A673 (cell line): ENCODE results near the gene PARVA. TPM values are rescaled to one million over a fixed set of nuclear protein-coding genes. Genes with fewer than 3 reads are reported as not detected.

ENCODE experiments used
- BruUV-seq: library from RNA; stranded (reverse); fragments of 400-500 nt; replicated peaks from 2 replicates; lab custom pipeline; 2021; lab: Mats Ljungman, UMichigan
- CTCF ChIA-PET: fragments of 300-600 bp; sonication (Branson Sonifier 250); formaldehyde crosslinking; loops from one replicate; lab custom pipeline; 2022; ENCODE audit warnings: antibody characterized with exemption; lab: Charles Lee
- POLR2A ChIA-PET: fragments of 300-600 bp; sonication (Branson Sonifier 250); formaldehyde crosslinking; loops from one replicate; lab custom pipeline; 2022; ENCODE audit warnings: antibody characterized with exemption; ENCODE audit not compliant: low non-redundant PET; lab: Charles Lee
- DNase-seq: peaks from one replicate; pipeline ENCODE4 v3.0.0-alpha.2; 2015; ENCODE audit warnings: low spot score
- H3K27ac ChIP-seq: fragments of 200-600 bp; sonication (generic); 2 replicates; pipeline ENCODE4 v1.5.1; 2016; ENCODE audit warnings: mixed run types, low read depth, mild to moderate bottlenecking, mixed read lengths, antibody characterized with exemption, low read length; ENCODE audit not compliant: poor library complexity, severe bottlenecking
- H3K27me3 ChIP-seq: fragments of 200-600 bp; sonication (generic); replicated peaks from 2 replicates; pipeline ENCODE4 v1.6.1; 2017; ENCODE audit warnings: mixed run types, low read depth, mild to moderate bottlenecking, mixed read lengths, antibody characterized with exemption, low read length; ENCODE audit not compliant: insufficient read depth, poor library complexity
- H3K36me3 ChIP-seq: fragments of 200-600 bp; sonication (generic); 2 replicates; pipeline ENCODE4 v1.6.1; 2016; ENCODE audit warnings: mixed run types, mild to moderate bottlenecking, mixed read lengths, antibody characterized with exemption, low read length; ENCODE audit not compliant: insufficient read depth, poor library complexity, severe bottlenecking
- H3K4me1 ChIP-seq: fragments of 200-600 bp; sonication (generic); 2 replicates; pipeline ENCODE4 v1.6.1; 2017; ENCODE audit warnings: mixed run types, mild to moderate bottlenecking, mixed read lengths, antibody characterized with exemption, low read length; ENCODE audit not compliant: insufficient read depth, poor library complexity, severe bottlenecking
- H3K4me3 ChIP-seq: fragments of 200-600 bp; sonication (generic); 2 replicates; pipeline ENCODE4 v1.5.1; 2016; ENCODE audit warnings: low read depth, mixed run types, mild to moderate bottlenecking, mixed read lengths, low read length; ENCODE audit not compliant: poor library complexity, severe bottlenecking
- H3K9me3 ChIP-seq: fragments of 200-600 bp; sonication (generic); 2 replicates; pipeline ENCODE4 v1.6.1; 2016; ENCODE audit warnings: mixed run types, low read depth, mild to moderate bottlenecking, mixed read lengths, antibody characterized with exemption, low read length; ENCODE audit not compliant: poor library complexity, severe bottlenecking
- EZH2 ChIP-seq: fragments of 200-600 bp; sonication (generic); IDR thresholded peaks from 2 replicates; pipeline ENCODE4 v1.6.1; 2017; ENCODE audit warnings: borderline replicate concordance, low read depth, mild to moderate bottlenecking, mixed read lengths, antibody characterized with exemption, low read length; ENCODE audit not compliant: poor library complexity, severe bottlenecking
- intact Hi-C: fragments of 100-400 bp; cut with micrococcal nuclease; formaldehyde crosslinking; loops from one replicate; pipeline ENCODE4 v1.10.0; 2022; ENCODE audit not compliant: unreplicated experiment
- total RNA-seq: library from RNA; stranded (reverse); gene quantifications from 2 replicates; pipeline ENCODE4 v1.2.3, GENCODE V29; 2021
- TF ChIP-seq, protein P1 (sequence below): fragments of 300-800, 200-600 bp; sonication (generic); conservative IDR thresholded peaks from 2 replicates; pipeline ENCODE4 v1.5.1; 2017; ENCODE audit warnings: low read depth, mild to moderate bottlenecking, antibody characterized with exemption, low read length, moderate library complexity, mixed read lengths

The PARVA gene
- total RNA-seq, 1 experiment from 2014 or later, result 15.2 TPM

DNA sequence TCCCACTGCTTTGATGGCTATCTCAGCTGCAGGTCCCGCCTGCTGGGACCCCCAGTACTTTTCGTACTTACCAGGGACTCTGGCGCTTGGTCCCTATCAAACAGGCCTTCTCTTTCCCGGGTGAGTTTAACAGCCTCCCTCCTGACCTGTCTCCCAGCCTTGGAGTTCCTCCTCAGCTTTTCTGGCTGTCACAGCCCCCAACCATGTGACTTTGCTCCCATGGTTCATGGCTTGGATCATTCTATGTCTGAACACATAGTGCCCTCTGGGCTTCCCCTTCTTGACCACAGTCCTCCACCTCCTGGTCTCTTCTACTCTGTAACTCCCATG, 56.9 kb downstream of the PARVA start:
- Histone ChIP-seq H3K27me3 (no peaks in the 10 kb centered on the region), H3K36me3 (no peaks in the 10 kb centered on the region), H3K27ac (peak overlapping the region; percentile 76), H3K9me3 (no peaks in the 10 kb centered on the region), H3K4me1 (peaks cover 21% of the 10 kb centered on the region), H3K4me3 (no peak overlapping the region)
- intact Hi-C loops, result no loop called here
- no peak for DNase-seq
- CTCF ChIA-PET, result no interaction called here
- no peak for TF ChIP-seq EZH2
- TF ChIP-seq, protein P1, sequence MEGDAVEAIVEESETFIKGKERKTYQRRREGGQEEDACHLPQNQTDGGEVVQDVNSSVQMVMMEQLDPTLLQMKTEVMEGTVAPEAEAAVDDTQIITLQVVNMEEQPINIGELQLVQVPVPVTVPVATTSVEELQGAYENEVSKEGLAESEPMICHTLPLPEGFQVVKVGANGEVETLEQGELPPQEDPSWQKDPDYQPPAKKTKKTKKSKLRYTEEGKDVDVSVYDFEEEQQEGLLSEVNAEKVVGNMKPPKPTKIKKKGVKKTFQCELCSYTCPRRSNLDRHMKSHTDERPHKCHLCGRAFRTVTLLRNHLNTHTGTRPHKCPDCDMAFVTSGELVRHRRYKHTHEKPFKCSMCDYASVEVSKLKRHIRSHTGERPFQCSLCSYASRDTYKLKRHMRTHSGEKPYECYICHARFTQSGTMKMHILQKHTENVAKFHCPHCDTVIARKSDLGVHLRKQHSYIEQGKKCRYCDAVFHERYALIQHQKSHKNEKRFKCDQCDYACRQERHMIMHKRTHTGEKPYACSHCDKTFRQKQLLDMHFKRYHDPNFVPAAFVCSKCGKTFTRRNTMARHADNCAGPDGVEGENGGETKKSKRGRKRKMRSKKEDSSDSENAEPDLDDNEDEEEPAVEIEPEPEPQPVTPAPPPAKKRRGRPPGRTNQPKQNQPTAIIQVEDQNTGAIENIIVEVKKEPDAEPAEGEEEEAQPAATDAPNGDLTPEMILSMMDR, result no peak
- POLR2A ChIA-PET, result no interaction called here
- BruUV-seq, result no TSS peak

DNA sequence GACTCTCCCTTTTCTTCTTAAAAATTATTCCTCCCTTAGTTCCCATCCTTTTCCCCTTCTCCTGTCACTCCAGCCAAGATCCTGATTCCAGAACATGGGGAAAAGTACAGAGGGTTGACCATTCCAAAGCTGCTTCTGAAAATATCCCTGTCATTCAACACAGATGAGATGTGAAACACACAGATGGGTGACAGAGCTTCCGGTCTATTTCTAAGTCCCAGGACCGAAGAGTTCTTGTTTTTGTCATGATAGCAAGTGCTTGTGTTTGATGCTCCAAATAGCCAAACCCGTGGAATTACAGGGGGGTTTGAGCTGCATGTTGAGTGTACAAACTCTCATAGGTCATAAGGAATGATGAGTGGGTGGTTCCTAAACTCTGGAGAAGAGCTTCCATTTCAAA, 57.9 kb downstream of the PARVA start:
- no peaks in the 10 kb centered on the region for H3K27me3 ChIP-seq
- ChIA-PET POLR2A (no interaction called here), CTCF (no interaction called here)
- no peaks in the 10 kb centered on the region for H3K9me3 ChIP-seq
- no peak overlapping the region for H3K4me3 ChIP-seq
- H3K27ac ChIP-seq, result no peak overlapping the region
- H3K4me1 ChIP-seq, result peaks cover 21% of the 10 kb centered on the region
- no peak for DNase-seq
- intact Hi-C loops, result no loop called here
- BruUV-seq, result no TSS peak
- H3K36me3 ChIP-seq, result no peaks in the 10 kb centered on the region
- TF ChIP-seq EZH2, result no peak
- TF ChIP-seq, protein P1, result no peak

DNA sequence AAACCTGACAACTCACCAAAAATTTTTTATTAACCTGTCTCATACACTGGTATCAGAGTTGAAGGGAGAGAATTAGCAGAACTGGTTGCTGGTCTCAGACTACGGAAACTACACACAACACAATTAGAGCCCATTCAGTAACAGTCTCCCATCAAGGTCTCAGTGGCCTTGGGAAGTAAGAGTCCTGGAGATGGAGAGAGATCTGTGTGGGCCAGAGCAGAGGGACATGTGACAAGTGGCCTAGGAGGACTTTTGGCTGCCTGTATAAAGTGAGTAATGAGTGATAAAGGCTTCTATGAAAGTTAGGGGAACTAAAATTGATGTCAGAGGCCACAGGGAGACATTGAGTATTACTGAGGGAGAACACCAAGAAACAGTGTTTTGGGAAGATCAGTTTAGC, 58.9 kb downstream of the PARVA start:
- POLR2A ChIA-PET, result no interaction called here
- Histone ChIP-seq H3K36me3 (no peaks in the 10 kb centered on the region), H3K27ac (no peak overlapping the region), H3K4me1 (peaks cover 19% of the 10 kb centered on the region), H3K4me3 (no peak overlapping the region), H3K27me3 (no peaks in the 10 kb centered on the region), H3K9me3 (no peaks in the 10 kb centered on the region)
- BruUV-seq, result no TSS peak
- intact Hi-C loops, result no loop called here
- TF ChIP-seq EZH2, result no peak
- TF ChIP-seq, protein P1, result no peak
- CTCF ChIA-PET, result no interaction called here
- no peak for DNase-seq
